Neutrophil (primary cell): ENCODE data around the gene PPP2R2D.

Experiments used
- H3K27ac ChIP-seq: fragments of 200-600 bp; sonication (generic); 2 replicates; pipeline ENCODE4 v1.5.1; 2016; ENCODE audit warnings: mild to moderate bottlenecking, moderate library complexity
- H3K27me3 ChIP-seq: fragments of 200-600 bp; sonication (generic); 2 replicates; pipeline ENCODE4 v1.6.0; 2016; ENCODE audit warnings: mild to moderate bottlenecking
- H3K36me3 ChIP-seq: fragments of 200-600 bp; sonication (generic); 2 replicates; pipeline ENCODE4 v1.5.1; 2017
- H3K4me1 ChIP-seq, 2 experiments: fragments of 200-600 bp in 1 of 2; sonication (generic) in 1 of 2; 1 replicate in 1 of 2; 2 replicates in 1 of 2; pipeline versions ENCODE4 v1.5.1 to v1.6.1; 2013 to 2016; ENCODE audit warnings: low read depth in 1 of 2, low read length in 1 of 2, mild to moderate bottlenecking in 1 of 2, moderate library complexity in 1 of 2; ENCODE audit not compliant: control insufficient read depth in 1 of 2, insufficient read depth in 1 of 2
- H3K4me3 ChIP-seq, 2 experiments: fragments of 200-600 bp in 1 of 2; sonication (generic) in 1 of 2; 1 replicate in 1 of 2; 2 replicates in 1 of 2; pipeline ENCODE4 v1.5.1; 2013 to 2016; ENCODE audit warnings: low read depth in 1 of 2, low read length in 1 of 2, mild to moderate bottlenecking in 1 of 2, moderate library complexity in 1 of 2
- H3K9me3 ChIP-seq: fragments of 200-600 bp; sonication (generic); 2 replicates; pipeline ENCODE4 v1.5.1; 2016
- TF ChIP-seq, protein P1 (sequence below): fragments of 200-600 bp; sonication (generic); IDR thresholded peaks from 2 replicates; pipeline ENCODE4 v1.5.1; 2016; ENCODE audit warnings: antibody characterized with exemption

Gene PPP2R2D

DNA sequence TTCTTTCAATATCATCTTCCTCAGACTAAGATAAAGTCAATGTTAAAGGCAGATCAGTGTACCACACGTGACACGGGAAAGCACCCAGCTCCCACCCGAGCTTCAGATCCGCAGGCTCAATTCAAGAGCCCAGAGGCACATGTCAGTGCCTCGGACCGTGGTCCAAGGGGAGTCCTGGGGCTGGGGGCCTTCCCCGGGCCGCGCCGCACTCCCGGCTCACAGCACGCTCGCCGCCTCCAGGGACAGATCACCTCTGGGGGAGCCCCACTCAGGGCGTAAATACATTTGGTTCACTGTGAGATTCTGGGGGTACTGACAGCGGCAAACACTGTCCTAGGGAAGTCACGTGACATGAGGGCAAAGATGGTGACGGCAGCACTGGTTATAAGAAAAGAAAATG is 70.1 kb downstream of the PPP2R2D start:
- Histone ChIP-seq H3K36me3 (peaks cover 25% of the 10 kb centered on the region), H3K4me1 (no peaks in the 10 kb centered on the region), H3K9me3 (no peaks in the 10 kb centered on the region), H3K4me3 (no peak overlapping the region), H3K27ac (no peak overlapping the region), H3K27me3 (no peaks in the 10 kb centered on the region)
- TF ChIP-seq, protein P1, sequence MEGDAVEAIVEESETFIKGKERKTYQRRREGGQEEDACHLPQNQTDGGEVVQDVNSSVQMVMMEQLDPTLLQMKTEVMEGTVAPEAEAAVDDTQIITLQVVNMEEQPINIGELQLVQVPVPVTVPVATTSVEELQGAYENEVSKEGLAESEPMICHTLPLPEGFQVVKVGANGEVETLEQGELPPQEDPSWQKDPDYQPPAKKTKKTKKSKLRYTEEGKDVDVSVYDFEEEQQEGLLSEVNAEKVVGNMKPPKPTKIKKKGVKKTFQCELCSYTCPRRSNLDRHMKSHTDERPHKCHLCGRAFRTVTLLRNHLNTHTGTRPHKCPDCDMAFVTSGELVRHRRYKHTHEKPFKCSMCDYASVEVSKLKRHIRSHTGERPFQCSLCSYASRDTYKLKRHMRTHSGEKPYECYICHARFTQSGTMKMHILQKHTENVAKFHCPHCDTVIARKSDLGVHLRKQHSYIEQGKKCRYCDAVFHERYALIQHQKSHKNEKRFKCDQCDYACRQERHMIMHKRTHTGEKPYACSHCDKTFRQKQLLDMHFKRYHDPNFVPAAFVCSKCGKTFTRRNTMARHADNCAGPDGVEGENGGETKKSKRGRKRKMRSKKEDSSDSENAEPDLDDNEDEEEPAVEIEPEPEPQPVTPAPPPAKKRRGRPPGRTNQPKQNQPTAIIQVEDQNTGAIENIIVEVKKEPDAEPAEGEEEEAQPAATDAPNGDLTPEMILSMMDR = no peak

DNA sequence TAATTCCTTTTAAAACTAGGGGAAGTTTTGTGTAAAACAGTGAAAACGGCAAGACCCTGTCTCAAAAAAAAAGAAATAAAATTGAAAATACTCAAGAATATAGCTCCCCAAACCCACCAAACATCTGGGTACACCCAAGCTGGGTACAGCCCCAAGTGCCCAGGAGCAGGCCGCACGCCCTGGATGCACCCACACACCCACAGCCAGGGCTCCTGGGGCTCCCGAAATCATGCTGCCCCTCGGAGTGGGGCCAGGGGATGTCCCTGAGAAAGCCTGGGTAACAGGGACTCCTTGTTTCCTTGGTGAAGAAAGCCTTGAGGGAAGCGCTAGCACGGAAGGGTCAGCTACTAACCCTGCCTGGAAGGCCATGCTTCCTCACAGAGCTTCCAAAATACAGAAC is 70.8 kb downstream of the PPP2R2D start:
- TF ChIP-seq, protein P1 = no peak
- H3K27ac ChIP-seq = no peak overlapping the region
- no peaks in the 10 kb centered on the region for H3K9me3 ChIP-seq
- H3K4me3 ChIP-seq = no peak overlapping the region
- H3K36me3 ChIP-seq = peaks cover 25% of the 10 kb centered on the region
- no peaks in the 10 kb centered on the region for H3K27me3 ChIP-seq
- H3K4me1 ChIP-seq = no peaks in the 10 kb centered on the region

DNA sequence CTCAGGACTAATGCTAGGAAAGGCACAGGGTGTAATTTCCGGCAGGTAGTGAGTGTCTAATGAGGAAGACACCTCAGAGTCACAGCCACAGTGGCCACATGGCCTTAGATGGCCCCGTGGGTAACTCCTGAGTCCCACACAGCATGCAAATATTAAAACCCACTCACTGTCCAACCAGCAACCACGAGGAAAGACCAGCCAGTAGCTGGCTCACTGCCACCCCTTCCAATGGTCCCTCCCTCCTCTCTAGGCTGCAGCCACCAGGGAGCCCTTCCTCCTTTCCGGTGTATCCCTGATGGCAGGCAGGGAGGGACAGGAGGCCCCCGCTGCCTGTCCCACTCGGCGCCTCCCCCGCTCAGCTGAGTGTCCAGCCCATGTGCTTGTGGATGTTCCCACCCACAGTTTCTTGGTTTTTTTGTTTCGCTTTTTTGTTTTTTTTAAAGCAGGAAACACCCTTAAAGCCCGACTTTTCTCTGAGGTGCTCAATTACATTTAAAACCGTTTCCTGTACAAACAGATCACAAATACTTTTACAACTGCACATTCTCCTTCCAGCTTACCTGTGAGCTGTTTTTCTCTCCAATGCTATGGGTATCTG is 71.8 kb downstream of the PPP2R2D start:
- Histone ChIP-seq H3K9me3 (no peaks in the 10 kb centered on the region), H3K4me1 (no peaks in the 10 kb centered on the region), H3K4me3 (no peak overlapping the region), H3K27ac (no peak overlapping the region), H3K27me3 (no peaks in the 10 kb centered on the region), H3K36me3 (peaks cover 25% of the 10 kb centered on the region)
- TF ChIP-seq, protein P1 = no peak

DNA sequence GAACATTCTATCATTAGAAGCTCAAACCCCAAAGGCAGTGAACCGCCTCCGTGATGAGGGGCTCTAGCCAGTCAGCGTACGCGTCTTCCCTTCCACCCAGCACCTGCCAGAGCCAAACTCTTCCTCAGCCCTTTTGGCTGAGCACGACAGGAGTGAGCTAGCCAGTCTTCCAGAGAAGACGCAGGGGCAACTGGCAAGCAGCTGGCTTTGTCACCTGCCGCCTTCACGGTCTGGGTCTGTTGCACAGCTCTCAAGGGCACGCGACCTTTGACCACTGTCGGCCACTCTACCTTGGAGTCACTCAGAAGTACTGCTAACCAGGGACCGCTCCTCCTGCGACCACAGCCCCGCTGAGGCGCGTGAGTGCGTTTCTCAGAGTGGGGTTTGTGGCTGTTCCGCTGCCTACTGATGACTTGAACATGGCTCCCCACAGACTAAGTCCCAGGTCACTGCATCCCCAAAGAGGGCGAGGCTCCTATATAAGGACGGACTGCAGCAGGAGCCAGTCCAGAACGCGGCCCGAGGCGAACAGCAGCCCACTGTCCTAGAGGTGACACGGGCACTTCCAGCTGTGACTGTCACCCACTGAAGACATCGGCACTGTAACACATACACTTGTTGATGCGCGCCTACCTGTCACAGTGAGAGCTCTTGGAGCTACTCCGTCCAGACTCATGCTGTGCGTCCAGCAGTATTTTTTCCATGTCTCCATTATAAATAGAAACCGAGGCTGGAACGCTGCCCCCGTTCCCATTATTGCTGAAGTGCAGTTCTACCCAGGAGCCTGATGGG is 72.5 kb downstream of the PPP2R2D start:
- Histone ChIP-seq H3K36me3 (peaks cover 25% of the 10 kb centered on the region), H3K4me3 (no peak overlapping the region), H3K9me3 (no peaks in the 10 kb centered on the region), H3K4me1 (no peaks in the 10 kb centered on the region), H3K27ac (no peak overlapping the region), H3K27me3 (peaks cover 7% of the 10 kb centered on the region)
- TF ChIP-seq, protein P1 = no peak

DNA sequence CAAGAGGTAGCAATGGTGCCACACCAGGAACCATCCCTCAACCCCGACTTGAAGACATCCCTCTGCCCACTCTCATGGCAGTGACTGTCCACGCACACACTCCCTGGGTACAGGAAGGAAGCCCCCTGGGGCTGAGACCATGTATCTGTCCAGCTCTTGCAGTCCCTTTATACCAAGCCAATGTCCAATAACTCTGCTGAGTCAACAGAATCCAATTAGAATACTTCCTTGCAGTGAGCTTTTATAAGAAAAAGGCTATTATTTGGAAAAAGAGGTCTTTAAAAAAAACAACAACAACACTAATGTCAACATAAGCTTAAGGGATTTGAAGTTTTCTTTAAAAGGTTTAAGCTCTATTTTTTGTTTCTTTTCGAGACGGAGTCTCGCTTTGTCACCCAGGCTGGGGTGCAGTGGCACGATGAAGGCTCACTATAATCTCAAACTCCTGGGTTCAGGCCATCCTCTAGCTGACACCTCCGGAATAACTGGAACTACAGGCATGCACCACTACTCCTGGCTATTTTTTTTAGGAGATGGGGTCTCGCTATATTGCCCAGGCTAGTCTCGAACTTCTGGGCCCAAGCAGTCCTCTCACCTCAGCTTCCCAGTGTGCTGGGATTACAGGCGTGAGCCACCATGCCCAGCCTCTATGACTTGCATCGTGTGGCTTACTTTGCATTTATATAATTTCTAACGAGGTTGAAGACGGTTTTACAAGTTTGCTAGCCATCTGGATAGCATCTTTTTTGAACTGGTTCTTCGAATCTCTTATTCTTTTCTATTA is 73.4 kb downstream of the PPP2R2D start:
- H3K4me3 ChIP-seq = no peak overlapping the region
- H3K27ac ChIP-seq = no peak overlapping the region
- TF ChIP-seq, protein P1 = no peak
- peaks cover 16% of the 10 kb centered on the region for H3K27me3 ChIP-seq
- H3K36me3 ChIP-seq = peaks cover 23% of the 10 kb centered on the region
- H3K9me3 ChIP-seq = no peaks in the 10 kb centered on the region
- H3K4me1 ChIP-seq = no peaks in the 10 kb centered on the region
